ENCODE results near the gene CFDP1.

DNA sequence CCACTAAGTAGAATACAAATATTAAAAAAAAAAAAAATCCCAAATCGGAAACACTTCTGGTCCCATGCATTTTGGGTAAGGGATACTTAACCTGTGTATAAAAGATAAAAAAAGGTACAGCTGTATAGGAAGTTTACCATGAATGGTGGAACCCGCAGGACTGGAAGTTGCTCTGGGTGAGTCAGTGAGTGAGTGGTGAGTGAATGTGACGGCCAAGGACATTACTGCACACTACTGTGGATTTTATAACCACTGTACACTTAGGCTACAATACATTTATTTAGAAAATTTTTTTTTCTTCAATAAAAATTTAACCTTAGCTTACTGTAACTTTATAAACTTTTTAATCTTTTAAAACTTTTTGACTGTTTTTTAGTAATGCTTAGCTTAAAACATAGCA, 110.6 kb downstream of the CFDP1 start:
- TF ChIP-seq, protein P1, sequence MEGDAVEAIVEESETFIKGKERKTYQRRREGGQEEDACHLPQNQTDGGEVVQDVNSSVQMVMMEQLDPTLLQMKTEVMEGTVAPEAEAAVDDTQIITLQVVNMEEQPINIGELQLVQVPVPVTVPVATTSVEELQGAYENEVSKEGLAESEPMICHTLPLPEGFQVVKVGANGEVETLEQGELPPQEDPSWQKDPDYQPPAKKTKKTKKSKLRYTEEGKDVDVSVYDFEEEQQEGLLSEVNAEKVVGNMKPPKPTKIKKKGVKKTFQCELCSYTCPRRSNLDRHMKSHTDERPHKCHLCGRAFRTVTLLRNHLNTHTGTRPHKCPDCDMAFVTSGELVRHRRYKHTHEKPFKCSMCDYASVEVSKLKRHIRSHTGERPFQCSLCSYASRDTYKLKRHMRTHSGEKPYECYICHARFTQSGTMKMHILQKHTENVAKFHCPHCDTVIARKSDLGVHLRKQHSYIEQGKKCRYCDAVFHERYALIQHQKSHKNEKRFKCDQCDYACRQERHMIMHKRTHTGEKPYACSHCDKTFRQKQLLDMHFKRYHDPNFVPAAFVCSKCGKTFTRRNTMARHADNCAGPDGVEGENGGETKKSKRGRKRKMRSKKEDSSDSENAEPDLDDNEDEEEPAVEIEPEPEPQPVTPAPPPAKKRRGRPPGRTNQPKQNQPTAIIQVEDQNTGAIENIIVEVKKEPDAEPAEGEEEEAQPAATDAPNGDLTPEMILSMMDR (IDR thresholded peaks at IDR 0.05; ENCODE audit: low read depth, low read length), result no peak
- TF ChIP-seq POLR2A (IDR thresholded peaks at IDR 0.05; ENCODE audit: extremely low read depth, insufficient read length), result no peak
